HG02678 (cell line): ENCODE measurements around the gene SULT1C2.
"Not testable (repeated sequence)": the region's sequence is repeated elsewhere in the genome, so short reads cannot be mapped to it uniquely, and the experiment has no call there.

Experiments used
- ATAC-seq: cut with Tn5 transposase; IDR thresholded peaks from one replicate; pipeline ENCODE4 v1.9.1; 2021; ENCODE audit warnings: mild to moderate bottlenecking, moderate library complexity; ENCODE audit not compliant: unreplicated experiment

Gene SULT1C2

GRCh38 chr2:108348816-108349570 lies 60.3 kb downstream of the SULT1C2 start:
- ATAC-seq = no peak

GRCh38 chr2:108349571-108349928 lies 60.9 kb downstream of the SULT1C2 start:
- no peak for ATAC-seq

DNA sequence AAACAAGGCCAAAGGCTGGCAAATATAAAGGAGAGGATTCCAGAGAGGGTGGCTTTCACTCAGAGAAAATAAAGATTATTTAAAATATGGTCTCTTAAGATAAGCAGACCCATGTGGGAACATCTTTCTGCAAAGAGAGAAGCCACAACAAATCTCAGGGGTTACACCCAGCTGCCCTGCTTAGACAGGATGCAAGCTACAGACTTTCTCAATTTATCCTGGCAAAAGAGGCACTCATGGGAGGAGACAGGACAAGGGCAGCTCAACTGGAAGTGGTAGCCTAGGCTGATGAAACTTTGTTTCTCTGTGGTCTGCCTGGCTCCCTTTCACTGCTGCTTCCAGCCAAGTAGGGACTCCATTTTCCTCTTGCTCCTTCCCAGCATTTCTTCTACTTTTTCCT lies 63.2 kb downstream of the SULT1C2 start:
- no peak for ATAC-seq

DNA sequence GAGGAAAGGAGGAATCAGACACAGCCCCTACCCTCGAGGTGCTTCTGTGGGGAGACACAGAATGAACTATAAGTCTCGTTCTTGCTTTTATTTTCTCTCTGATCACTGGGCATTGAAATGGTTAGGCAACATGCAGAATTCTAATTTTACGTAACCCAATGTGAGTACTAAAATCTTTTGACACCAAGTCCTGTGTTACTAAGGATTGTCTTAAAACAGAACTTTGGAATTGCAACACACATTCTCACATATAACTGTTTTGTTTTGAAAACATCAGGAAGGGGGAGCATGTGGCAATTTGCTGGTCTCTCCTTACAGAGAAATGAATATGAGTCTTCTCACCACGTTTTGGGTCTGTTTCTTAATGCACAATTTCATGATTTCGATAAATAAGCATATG lies 65.4 kb downstream of the SULT1C2 start:
- no peak for ATAC-seq

DNA sequence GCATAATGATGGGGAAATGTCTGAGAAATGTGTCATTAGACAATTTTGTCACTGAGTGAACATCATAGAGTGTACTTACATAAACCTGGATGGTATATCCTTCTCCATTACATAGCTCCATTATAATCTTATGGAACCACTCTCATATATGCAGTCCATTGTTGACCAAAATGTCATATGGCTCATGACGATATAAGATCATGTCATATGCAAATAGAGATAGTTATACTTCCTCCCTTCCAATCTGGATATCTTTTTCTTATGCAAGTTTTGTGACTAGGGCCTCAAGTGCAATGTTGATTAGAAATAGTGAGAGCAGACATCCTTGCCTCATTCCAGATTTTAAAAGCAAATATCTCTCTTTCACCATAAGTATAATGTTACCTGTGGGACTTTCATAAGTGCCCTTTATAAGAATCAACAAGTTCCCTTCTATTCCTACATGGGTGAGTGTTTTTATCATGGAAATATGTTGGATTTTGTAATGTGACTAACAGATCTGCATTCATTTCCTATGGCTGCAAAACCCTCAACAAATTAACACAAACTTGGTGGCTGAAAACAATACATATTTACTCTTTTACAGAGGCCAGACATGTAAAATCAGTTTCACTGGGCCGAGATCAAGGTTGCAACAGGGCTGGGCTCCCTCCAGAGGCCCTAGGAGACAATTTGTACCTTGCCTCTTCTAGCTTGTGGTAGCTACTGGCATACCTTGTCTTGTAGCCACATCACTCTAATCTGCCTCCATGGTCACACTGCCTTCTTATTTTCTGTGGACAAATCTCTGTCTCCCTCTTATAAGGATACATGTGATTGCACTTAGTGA lies 67.4 kb downstream of the SULT1C2 start:
- ATAC-seq = no peak

DNA sequence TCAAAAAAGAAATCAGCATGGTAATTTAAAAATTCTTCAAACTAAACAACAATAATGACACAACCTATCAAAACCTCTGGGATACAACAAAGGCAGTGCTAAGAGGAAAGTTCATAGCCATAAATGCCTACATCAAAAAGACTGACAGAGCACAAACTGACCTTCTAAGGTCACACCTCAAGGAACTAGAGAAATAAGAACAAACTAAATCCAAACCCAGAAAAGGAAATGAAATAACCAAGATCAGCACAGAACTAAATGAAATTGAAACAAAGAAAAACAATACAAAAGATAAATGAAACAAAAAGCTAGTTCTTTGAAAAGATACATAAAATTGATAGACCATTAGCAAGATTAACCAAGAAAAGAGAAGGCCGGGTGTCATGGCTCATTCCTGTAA lies 70.6 kb downstream of the SULT1C2 start:
- ATAC-seq = not testable (repeated sequence)
